ENCODE data around the gene WSCD2. TPM values are rescaled to one million over a fixed set of nuclear protein-coding genes. Genes with fewer than 3 reads are reported as not detected.

The WSCD2 gene
- total and polyA plus RNA-seq, 2 of the 4 experiments (the other 2 are of a cell fraction), result not detected

- Histone ChIP-seq H2AFZ (replicated peaks; ENCODE audit: low read length, poor library complexity) (no peak overlapping the region), H3K23ac (ENCODE audit: low read depth, low read length) (no peak overlapping the region), H2BK20ac (ENCODE audit: low read depth, low read length) (no peak overlapping the region), H3K56ac (ENCODE audit: extremely low read depth, insufficient read depth, low read length) (no peak overlapping the region), H3K4me3 (ENCODE audit: insufficient read depth, low read depth, low read length) (no peak overlapping the region), H3K36me3 (ENCODE audit: control insufficient read depth, insufficient read depth, low read length) (no peaks in the 10 kb centered on the region), H4K91ac (ENCODE audit: insufficient read depth, low read depth, low read length) (no peak overlapping the region), H2BK15ac (ENCODE audit: low read depth, low read length) (no peak overlapping the region), H3K4me2 (ENCODE audit: low read depth, low read length) (no peak overlapping the region), H2AK9ac (replicated peaks; ENCODE audit: low read depth, low read length, poor library complexity) (no peak overlapping the region), H3K4ac (ENCODE audit: low read depth, low read length) (no peak overlapping the region), H4K5ac (ENCODE audit: low read depth, low read length) (no peak overlapping the region), H3K27me3 (ENCODE audit: control insufficient read depth, insufficient read depth, low read length) (no peaks in the 10 kb centered on the region), H4K20me1 (ENCODE audit: insufficient read depth, low read length) (no peaks in the 10 kb centered on the region), H3K9ac (ENCODE audit: low read depth, low read length) (no peak overlapping the region), H2BK5ac (ENCODE audit: low read depth, low read length, poor library complexity, severe bottlenecking) (no peak overlapping the region), H3K27ac (ENCODE audit: insufficient read depth, low read length) (no peak overlapping the region), H4K8ac (ENCODE audit: low read depth in 2 of 2, low read length in 2 of 2) (no peak overlapping the region), H2AK5ac (ENCODE audit: low read depth, low read length) (no peak overlapping the region), H3K79me1 (ENCODE audit: low read depth in 1 of 2, low read length in 2 of 2) (no peaks in the 10 kb centered on the region), H3K14ac (replicated peaks; ENCODE audit: low read depth, low read length) (no peak overlapping the region), H2BK120ac (ENCODE audit: low read depth, low read length) (no peak overlapping the region), H3K9me1 (ENCODE audit: insufficient read depth, low read length) (no peaks in the 10 kb centered on the region), H3K4me1 (ENCODE audit: control insufficient read depth, insufficient read depth, low read length) (no peaks in the 10 kb centered on the region), H3K18ac (ENCODE audit: low read depth, low read length) (no peak overlapping the region), H3K9me3 (ENCODE audit: control insufficient read depth, insufficient read depth, low read length) (no peaks in the 10 kb centered on the region)
- no CpG with 5 or more reads among the region's 1 CpG for WGBS, 2 experiments (ENCODE audit: extremely low coverage in 2 of 2, insufficient read length in 1 of 2)
- TF ChIP-seq ELK1 (IDR thresholded peaks at IDR 0.05; ENCODE audit: borderline replicate concordance, low read depth, low read length) (no peak), CTCF (conservative IDR thresholded peaks at IDR 0.05; ENCODE audit: low read depth, low read length) (no peak), CEBPB (IDR thresholded peaks at IDR 0.05; ENCODE audit: low read depth, low read length) (no peak), MXI1 (IDR thresholded peaks at IDR 0.05; ENCODE audit: borderline replicate concordance, low read depth, low read length) (no peak), BHLHE40 (IDR thresholded peaks at IDR 0.05; ENCODE audit: low read depth, low read length) (no peak), NFE2L2 (IDR thresholded peaks at IDR 0.05; ENCODE audit: low read depth, low read length) (no peak), RFX5 (IDR thresholded peaks at IDR 0.05; ENCODE audit: low read depth, low read length) (no peak), RCOR1 (IDR thresholded peaks at IDR 0.05; ENCODE audit: insufficient replicate concordance, low read length) (no peak), MAZ (IDR thresholded peaks at IDR 0.05; ENCODE audit: borderline replicate concordance, low read depth, low read length) (no peak), RAD21 (IDR thresholded peaks at IDR 0.05; ENCODE audit: low read length) (no peak), SMC3 (IDR thresholded peaks at IDR 0.05; ENCODE audit: low read depth, low read length) (no peak), FOS (IDR thresholded peaks at IDR 0.05; ENCODE audit: low read depth, low read length) (no peak), MAFK (IDR thresholded peaks at IDR 0.05; ENCODE audit: low read depth, low read length) (no peak), POLR2A (IDR thresholded peaks at IDR 0.05; ENCODE audit: low read depth, low read length) (no peak), CHD1 (IDR thresholded peaks at IDR 0.05; ENCODE audit: low read depth, low read length) (no peak)
- TF ChIP-seq, protein P1, sequence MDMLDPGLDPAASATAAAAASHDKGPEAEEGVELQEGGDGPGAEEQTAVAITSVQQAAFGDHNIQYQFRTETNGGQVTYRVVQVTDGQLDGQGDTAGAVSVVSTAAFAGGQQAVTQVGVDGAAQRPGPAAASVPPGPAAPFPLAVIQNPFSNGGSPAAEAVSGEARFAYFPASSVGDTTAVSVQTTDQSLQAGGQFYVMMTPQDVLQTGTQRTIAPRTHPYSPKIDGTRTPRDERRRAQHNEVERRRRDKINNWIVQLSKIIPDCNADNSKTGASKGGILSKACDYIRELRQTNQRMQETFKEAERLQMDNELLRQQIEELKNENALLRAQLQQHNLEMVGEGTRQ (IDR thresholded peaks at IDR 0.05; ENCODE audit: low read depth, low read length), result no peak
- BruUV-seq (replicated peaks), result no TSS peak
- in situ Hi-C loops (cut with MboI; ENCODE audit: low sequenced_read_pairs) (no loop called here), dilution Hi-C loops (cut with HindIII; ENCODE audit: low sequenced_read_pairs, unreplicated experiment) (no loop called here), intact Hi-C loops (cut with micrococcal nuclease) (loop anchor here (2.0 kb wide), 1 partner anchor 518 kb away; no protein-coding TSS in a partner anchor)
- CTCF ChIA-PET, result no interaction called here
- ATAC-seq (ENCODE audit: low read depth) (no peak), DNase-seq (no peak)
- POLR2A ChIA-PET (ENCODE audit: unreplicated experiment), result no interaction called here
Measured at GRCh38 chr12:108194585-108194984, 65.5 kb downstream of the WSCD2 start.

All from IMR-90 (cell line).